Head of caudate nucleus (tissue), 42 donors: ENCODE results near the gene ASB18.

ENCODE experiments used
- DNase-seq, 42 donors: peaks; one replicate each; pipeline versions ENCODE4 v3.0.0 to v3.0.0-alpha.2; 2020 to 2021; ENCODE audit warnings: mixed read lengths in 7 of 42
- intact Hi-C: fragments of 100-400 bp; cut with DNase I; formaldehyde crosslinking; loops from one replicate; pipeline ENCODE4 v1.15.0; 2022

ASB18 gene, protein sequence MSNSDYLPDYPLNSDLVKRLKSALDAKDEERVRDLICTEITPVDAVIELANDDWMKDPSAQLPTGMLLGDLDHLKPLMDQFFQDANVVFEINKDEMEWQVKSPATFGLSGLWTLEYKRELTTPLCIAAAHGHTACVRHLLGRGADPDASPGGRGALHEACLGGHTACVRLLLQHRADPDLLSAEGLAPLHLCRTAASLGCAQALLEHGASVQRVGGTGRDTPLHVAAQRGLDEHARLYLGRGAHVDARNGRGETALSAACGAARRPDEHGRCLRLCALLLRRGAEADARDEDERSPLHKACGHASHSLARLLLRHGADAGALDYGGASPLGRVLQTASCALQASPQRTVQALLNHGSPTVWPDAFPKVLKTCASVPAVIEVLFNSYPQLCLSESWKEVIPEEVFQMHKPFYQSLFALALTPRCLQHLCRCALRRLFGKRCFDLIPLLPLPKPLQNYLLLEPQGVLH

DNA sequence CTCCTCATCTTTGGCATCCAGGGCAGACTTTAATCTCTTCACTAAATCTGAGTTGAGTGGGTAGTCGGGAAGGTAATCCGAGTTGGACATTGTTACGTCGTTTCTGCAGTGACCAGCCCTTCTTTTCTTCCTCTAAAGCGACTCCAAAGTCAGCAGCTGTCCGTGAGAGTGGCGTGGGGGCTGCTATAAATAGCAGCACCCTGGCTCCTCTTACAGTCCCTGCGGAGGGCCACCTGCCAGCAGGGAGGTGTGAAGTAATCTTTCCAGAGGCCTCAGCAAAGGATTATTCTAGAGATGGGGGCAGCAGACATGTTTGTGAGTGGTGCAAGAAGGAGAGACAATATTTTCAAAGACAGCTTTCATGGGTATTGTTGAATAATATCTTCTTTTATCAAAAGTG is at the start of gene ASB18:
ASB18 (minus strand) TSS at position 151 of the 400 bp plus-strand sequence; CDS start at position 90, 61 bp downstream.
- DNase-seq = no peak
- intact Hi-C loops = no loop called here

DNA sequence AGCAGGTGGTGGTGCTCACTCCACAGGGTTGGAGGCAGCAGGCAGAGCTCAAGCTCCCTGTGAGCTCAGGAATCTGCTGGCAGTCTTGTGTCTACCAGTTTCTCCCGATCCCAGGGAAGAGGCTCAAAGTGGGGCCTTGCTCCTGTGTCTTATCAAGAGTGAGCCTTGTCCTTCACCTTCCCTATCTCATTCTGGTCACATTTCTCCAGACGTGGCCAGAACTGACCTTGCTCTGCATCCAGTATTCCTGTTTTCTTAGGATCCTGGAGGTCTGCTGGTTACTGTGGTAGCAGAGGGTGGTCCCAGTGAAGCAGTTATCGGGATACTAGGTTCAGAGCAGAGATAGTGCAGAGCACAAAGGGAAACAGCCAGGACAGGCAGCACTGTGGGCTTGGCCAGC is 47.1 kb upstream of the ASB18 start:
- intact Hi-C loops = no loop called here
- DNase-seq = peak in 1 of 42 donors; percentile 25

DNA sequence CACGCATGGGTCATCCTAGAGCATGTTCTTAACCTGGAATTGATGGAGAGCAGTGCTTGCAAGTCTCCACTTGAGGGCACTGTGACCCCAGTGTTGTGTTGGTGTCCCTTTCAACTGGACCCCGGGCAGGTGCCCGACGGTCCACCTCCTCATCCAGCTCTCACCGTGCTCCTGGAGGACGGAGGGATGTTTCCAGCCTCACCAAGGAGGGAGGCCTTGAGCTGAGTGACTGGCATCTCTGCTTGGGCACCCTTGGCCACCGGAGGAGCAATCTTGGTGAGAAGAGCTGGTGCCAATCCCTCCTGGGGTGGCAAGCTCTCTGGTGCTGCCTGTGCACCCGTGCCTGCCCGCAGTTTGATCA is 45.4 kb upstream of the ASB18 start:
- peak in 14 of 42 donors; percentile 9 to 73 (median 22) for DNase-seq
- intact Hi-C loops = no loop called here

DNA sequence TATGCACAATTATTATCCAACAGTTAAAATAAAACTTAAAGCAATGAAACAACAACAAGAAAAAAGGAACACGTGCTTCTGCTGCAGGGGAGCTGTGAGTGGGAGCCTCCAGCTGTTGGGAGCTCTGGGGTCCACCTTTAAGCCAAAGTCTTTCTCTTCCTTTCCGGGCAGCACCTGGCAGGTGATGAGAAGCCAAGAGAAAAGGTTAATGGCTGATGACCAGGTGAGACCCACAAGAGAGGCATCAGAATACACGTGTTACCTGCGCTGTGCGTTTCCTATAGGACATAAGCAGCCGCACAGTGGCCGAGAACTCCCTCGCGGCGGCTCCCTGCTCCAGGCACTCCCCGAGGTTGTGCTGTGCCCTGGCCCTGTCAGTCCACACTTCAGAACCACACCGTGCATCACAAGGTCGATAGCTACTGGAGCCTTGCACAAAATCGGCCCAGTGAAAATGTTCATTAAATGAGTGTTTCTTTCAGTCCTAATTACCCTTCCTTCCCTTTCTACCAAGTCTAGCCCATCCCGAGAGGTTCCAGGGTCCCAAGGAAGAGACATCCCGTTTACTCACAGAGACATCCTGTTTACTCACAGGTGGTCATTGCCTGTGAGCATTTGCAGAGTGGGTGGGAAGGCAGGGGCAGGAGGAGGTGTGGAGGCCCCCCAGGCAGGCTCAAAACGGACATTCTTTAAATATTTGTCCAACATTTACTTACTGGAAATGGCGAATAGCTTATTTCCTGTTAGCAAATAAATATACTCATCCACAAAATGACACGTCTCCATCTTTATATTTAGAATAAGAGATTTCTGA is 44.9 kb upstream of the ASB18 start:
- intact Hi-C loops = no loop called here
- no peak for DNase-seq

DNA sequence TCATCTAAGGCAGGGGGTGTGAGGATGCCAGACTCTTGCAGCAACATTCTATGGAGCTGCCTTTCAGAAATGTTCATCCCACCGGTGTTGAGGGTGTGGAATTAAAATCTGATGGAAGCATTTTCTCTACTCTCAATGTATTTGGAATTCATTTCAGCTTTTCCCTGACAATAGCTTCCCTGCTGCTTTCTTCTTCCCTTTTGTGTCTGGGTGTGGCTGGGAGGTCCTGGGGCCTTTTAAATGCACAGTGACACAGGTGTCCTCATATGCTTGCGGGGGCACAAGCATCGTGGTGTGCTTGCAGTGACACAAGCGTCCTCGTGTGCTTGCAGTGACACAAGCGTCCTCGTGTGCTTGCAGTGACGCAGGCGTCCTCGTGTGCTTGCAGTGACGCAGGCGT is 43.4 kb upstream of the ASB18 start:
- no peak for DNase-seq
- intact Hi-C loops = no loop called here

DNA sequence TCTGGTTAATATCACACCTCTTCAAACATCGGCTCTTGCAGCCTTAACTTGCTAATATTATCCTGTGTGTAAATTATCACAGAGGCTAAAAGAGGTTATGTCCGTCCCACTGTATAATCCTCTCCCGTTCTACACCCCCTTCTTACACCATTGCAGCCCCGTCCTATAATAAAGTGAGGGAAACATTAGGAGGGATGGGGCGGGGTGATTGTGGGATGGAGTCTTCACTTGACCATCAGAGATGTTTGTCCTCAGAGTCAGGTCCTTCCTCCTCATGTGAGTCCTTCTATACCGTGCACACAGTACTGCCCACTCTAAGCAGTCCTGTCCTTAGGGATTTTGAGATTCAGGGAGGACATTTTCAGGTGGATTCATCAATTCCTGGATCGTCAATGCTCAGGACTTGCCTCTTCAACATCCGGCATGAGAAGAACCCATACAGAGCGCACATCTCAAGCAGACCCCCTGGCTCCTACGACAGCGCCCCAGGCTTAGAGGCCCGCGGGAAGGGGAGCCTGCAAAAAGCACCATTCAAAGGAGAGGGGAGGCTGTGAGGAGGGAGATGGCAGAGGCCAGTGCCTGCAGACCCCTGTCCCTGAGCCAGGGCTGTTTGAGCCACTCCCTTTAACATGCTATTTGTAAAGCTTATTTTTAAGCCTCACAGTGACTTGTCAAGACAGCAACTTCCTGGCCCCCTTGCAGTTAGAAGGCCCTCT is 42.8 kb upstream of the ASB18 start:
- intact Hi-C loops = no loop called here
- DNase-seq = no peak

DNA sequence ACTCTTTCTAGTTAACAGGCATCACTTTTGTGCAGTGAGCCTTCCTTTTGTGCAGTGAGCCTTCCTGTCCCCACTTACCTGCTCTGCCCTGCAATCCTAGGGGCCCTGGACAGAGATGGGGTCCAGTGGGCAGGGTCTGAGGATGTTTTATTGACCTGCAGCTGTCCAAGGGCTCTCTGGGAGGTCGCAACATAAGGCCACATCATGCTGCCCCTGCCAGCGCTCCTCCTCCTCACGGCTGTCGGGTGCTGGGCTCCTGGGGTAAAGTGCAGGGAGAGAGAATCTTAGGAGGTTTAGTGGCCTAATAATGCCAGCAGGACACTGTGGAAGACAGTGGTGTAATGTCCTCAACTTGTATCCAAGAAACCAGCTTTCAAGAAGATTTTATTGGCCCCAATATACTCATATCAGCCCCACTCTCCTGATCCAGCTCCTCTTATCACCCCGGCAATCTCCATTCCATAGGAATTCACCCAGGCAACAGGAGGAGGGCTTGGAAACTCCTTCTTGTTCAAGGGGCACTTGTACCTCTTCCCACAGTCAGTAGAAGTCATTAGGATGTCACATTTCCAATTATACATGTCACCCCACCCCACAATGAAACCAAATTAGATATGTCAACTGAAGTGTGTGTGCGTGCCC is 41.9 kb upstream of the ASB18 start:
- intact Hi-C loops = no loop called here
- no peak for DNase-seq

DNA sequence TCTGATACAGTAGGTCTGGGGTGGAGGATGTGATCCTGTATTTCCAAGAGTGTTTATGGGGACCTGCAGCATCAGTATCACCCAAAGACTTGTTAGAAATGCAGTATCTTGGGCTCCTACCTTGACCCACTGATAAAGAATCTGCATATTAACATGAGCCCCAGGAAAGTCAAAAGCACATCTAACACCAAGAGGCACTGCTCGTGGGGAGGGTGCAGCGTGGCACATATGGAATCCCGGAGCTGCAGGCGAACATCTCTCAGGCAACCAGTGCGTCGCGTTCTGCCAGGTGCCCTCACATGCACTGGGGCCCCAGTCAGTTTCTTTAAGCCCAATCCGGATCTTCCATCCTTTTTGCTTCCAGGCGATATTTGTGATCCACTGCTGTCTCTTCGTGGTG is 41.3 kb upstream of the ASB18 start:
- intact Hi-C loops = no loop called here
- no peak for DNase-seq

DNA sequence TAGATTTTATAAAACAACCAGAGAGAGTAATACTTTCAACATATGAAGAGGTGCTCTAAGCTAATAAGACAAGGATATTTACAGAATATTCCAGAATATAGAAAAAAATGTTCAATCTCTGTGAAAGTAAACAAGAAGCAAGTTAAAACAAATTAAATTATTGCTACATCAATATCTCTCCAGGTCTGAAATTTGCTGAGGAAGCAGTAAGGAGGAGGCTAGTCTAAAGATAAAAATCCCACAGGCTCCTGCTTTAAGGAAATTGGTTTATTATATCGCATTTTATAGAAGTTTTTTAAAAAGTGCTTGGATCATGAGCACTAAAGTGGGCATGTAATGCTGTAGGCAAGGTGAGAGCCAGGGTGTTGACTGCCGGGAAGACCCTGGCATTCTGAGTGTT is 39.7 kb upstream of the ASB18 start:
- intact Hi-C loops = no loop called here
- no peak for DNase-seq

DNA sequence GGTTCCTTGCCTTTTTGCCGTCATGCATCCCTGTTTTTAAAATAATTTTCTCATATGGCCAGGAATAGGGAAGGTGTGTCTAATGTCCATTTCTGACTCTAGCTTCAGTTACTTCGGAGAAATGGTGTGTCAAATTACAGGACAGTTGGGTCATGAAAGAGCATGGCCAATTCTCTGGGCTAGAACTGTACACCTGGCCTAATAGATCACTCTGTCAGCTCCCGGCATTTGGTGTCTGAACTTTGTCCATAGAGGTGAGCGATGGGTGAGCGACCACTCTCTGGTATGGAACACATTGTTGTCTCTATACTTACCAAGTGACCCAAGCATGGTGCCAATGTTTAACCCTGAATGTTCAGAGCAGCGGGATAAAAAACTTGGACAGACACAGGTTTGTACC is 38.3 kb upstream of the ASB18 start:
- no peak for DNase-seq
- intact Hi-C loops = no loop called here

DNA sequence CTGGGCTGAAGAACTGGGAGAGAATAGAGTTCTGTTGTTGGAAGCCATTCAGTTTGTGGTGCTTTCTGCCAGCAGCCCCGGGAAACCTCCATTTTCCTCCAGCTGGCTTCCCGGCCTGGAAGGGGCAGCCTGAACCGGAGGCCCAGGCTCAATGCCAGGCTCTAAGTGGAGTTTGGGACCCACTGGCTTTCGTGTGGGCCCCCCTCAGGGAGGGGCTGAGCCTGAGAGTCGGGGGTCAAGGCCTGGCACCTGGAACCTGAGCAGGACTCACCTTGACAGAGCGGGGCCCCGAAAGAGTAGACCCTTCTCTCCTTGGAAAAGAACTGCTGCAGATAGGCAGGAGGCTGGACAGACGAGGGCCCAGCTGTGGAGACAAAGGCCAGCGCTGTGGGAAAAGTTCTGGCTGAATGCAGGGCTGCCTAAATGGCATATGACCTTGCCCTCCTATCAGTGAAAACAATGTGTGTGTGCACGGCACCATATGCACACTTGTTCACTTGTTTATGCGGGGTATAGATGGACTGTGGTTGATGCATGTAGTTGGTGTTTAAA is 34.8 kb upstream of the ASB18 start:
- peak in 6 of 42 donors; percentile 14 to 46 (median 28) for DNase-seq
- intact Hi-C loops = no loop called here

DNA sequence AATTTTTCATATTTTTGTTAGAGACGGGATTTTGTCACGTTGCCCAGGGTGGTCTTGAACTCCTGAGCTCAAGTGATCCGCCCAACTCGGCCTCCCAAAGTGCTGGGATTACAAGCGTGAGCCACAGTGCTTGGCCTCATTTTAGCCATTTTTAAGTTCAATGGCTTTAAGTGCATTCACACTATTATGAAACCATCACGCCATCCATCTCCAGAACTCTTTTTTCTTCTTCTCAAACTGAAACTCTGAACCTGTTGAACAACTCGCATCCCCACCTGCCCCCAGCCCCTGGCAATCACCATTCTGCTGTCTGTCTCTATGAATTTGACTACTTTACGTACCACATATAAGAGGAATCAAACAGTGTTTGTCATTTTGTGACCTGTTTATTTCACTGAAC is 31.3 kb upstream of the ASB18 start:
- no peak for DNase-seq
- intact Hi-C loops = no loop called here

DNA sequence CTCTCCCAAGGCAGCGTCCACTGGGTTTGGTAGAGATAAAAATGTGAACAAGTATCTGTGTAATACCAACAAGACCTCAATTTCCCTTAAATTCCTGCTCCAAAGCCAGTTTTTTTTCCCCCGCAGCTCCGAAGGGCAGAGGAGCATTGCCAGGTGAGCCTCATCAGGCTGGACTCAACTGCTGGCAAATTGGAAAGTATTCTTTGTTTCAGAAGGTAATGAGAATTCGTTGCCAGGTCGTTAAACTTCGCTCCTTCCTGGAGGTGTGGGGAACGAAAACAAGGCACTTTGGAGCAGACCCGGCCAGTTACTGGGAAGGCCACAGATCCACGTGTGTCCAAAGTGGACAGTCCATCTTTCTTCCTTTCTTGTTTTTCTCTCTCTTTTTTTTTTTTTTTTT is 30.4 kb upstream of the ASB18 start:
- DNase-seq = no peak
- intact Hi-C loops = no loop called here

DNA sequence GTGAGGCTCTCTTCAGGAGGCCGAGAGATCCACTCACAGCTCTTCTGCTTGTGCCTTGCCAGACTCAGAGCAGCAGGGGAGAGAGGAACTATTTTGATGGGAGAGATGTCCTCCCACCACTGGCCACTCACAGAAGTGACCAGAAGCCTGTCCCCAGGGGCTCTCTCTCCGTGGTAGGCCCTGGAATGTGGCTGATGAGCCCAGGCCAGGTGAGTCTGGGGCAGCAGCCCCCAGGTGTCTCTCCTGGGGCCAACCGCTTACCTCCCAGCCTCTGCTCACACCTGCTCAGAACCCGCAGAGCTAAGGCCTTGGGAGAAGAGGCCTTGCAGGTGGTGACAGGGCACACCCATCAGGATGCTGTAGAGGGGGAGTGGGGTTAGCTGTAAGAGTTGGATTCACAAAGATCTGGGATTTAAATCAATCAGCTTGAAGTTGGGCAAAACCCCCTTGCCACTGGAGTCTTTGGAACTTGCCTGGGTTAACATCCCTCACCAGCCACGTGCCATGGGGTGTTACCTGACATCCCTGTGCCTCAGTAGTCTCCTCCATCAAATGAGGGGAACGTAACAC is 29.1 kb upstream of the ASB18 start:
- intact Hi-C loops = no loop called here
- DNase-seq = no peak

DNA sequence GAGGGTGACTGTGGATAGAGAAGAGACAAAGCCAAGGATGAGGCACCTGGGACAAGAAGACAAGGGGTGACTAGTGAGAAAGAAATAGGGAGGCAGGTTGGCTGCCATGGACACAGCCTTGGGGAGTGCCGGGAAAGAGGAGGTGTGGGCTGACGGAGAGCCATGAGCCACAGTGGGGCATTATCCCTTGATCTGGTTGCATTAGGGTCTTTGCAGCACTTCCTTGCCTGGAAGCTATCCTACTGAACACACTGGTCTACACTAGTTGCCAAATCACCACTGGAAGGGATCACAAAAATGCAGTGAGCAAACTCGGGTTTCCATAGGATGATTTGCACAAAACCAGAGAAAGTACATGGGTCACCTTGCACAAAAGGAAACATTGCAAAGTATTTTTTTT is 27.7 kb upstream of the ASB18 start:
- DNase-seq = no peak
- intact Hi-C loops = no loop called here

DNA sequence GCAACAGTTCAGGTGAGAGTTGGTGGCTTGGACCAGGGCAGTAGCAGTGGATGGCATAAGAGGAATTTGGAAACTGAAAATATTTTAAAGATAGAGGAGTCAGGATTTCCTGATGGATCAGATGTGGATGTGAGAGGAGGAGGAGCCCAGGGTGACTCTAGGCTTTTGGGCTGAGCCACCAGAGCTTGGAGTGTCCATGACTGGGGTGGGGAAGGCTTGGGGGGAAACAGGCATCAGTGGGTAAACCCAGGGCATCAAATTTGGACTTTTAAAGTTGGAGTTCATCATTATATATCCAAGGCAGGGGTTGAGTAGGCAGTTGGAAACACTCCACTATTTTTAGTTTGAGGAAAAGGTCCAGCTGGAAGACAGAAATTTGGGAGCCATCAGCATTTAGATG is 27.3 kb upstream of the ASB18 start:
- intact Hi-C loops = no loop called here
- no peak for DNase-seq

DNA sequence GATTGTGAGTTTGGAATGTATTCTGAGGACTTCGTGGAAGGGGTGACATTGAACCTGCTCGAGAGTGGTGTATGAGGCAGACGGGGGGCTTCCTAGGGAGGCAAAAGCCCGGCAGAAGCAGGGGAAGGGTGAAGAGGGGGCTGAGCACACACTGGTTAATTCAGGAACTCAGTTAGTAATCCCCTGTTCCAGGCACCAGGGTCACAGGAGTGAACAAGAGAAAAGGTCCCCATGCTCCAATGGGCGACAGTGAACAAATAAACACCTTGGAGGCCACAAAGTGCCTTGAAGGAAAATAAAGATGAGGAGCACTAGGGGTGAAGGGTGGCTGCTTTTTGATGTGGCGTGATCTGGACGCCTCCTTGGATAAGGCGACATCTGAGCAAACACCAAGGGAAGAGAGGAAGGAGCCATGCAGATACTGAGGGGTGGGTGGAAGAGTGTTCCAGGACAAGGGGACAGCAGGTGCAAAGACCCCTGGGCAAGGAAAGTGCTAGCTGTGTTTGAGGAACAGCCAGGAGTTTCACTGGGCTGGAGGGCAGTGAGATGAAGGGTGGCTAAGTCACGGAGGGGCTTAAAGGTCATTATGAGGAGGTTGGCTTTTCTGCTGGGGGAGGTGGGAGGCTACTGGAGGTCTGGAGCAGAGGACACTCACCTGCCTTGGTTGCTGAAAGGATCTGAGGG is 26.7 kb upstream of the ASB18 start:
- DNase-seq = no peak
- intact Hi-C loops = no loop called here

DNA sequence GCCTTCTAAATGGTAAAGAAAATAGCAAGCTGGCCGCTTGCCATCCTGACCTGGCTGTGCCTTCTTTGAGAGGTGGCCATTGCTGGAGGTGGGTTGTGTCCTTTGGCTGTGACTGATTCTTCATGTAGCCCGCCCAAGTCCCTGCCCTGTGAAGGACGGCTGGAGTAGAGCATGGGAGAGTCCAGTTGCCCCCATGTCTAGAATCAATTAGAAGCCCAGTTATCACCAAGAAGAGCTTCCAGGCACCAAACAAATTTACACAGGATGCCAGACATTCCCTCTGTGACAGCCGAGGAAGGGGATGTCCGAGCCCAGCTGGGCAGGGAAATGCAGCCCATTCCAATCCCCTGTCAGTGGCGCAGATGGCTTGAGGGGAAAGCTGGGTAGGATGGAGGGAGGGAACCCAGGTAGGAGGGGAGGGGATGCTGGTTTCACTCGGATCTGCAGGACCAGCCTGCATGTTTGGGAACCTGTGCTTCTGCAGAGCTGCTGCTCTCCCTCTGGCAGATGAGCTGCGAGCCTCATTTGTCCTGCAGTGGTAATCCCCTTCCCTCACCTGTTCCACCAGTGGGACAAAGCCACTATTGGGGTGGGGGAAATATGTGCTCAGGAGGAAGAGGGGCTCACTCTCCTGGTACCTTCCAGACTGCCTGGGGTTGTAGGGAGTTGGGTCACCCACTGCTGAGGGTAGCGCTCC is 25.7 kb upstream of the ASB18 start:
- DNase-seq = no peak
- intact Hi-C loops = no loop called here
